CD4-positive, alpha-beta T cell treated with Interleukin-4 for 4 hours (primary cell): ENCODE results near the gene AKT2.
"Not testable (repeated sequence)": the region's sequence is repeated elsewhere in the genome, so short reads cannot be mapped to it uniquely, and the experiment has no call there.

Experiments used
- DNase-seq: peaks from one replicate; pipeline ENCODE4 v3.0.0-alpha.2; 2020

The AKT2 gene

GRCh38 chr19:40284501-40285352 lies at the start of gene AKT2:
Gene AKT2, minus strand, starts transcription at chr19:40285345. Its CDS starts 20,078 bp downstream, at chr19:40265267.
- DNase-seq, result peak; percentile 58

DNA sequence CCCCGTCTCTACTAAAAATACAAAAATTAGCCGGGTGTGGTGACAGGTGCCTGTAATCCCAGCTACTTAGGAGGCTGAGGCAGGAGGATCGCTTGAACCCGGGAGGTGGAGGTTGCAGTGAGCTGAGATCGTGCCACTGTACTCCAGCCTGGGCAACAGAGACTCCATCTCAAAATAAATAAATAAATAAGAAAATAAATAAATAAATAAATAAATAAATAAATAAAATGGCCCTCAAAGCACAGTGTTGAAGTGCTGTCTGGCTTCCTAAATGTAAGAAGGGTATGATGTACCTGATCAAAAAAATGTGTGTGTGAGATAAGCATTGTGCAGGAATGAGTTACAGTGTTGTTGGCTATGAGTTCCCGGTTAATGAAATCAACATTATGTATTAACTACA lies 47.9 kb upstream of the AKT2 start:
- not testable (repeated sequence) for DNase-seq

DNA sequence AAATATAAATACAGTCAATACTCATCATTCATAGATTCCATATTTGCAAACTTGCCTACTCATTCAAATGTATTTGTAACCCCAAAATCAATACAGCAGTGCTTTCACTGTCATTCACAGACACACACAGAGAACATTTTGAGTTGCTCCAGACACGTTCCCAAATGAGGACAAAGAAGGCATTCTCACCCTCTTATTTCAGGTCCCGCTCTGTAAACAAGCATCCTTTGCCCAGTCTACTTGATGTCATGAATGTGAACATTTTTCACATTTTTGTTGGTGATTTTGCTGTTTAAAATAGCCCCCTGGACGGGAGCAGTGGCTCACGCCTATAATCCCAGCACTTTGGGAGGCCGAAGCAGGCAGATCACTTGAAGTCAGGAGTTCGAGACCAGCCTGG lies 47.5 kb upstream of the AKT2 start:
- no peak for DNase-seq

DNA sequence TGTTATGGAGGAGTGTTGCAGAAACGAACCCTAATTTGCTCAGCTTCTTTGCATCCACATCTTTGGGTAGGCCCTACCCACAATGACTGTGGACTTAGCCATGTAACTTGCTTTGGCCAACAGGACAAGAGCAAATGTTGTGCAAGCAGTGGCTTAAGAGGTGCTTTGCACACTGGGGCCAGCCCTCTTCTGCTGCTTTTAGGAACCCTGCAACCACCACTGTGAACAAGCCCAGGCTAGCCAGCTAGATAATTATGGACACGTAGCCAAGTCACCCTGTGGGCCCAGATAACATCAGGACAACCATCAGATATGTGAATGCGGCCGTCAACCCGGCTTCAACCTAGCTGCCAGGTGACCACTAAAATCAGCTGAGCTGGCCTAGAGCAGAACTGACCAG lies 45.9 kb upstream of the AKT2 start:
- DNase-seq, result no peak

DNA sequence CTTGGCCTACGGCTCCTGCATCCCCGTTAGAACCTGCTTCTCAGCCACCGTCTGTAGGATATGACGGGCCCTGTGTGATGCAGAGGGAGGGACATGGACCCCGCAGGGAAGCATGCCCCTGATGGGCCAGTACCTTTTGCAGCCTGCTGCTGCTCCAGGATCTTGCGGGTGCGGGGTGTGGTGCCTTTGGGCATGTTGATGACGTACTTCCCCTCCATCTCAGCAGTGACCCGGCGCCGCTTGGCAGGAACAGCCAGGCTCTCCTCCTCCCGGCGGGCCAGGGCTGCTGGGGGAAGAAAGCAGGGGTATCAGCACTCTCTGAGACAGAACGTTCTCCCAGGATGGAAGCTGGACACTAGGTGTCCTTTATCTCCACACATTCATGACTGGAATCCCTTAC lies 41.1 kb upstream of the AKT2 start:
- DNase-seq, result no peak

GRCh38 chr19:40323705-40324104 lies 38.6 kb upstream of the AKT2 start:
- DNase-seq, result no peak

DNA sequence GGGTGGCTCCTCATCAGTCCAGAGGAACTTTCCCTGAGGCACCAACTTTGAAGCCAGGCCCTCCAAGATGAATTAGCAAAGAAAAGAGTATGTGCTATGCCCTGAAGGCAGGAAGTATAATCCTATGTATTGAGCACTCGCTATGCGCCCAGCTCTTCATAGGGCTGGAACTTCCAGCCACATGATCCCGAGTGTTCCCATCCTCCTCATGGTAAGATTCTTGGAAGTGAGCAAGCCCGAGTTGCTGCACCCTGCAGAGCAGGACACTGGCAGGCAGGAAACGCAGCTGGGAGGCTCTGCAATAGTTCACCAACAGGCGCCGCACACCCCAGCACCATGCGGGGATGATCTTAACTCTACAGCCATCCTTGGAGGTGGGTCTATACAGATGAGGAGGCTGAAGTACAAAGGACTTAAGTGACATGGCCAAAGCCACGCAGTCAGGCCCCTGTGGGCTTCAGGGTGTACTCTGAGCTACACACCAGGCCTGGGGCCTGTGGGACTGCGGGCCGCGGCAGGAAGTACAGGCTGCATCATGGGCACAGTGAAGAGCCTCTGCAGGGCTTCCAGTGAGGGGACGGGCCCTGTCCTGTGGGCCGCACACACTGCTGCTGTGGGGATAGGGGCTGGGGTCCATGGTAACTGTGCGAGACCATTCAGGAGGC lies 37.9 kb upstream of the AKT2 start:
- no peak for DNase-seq

DNA sequence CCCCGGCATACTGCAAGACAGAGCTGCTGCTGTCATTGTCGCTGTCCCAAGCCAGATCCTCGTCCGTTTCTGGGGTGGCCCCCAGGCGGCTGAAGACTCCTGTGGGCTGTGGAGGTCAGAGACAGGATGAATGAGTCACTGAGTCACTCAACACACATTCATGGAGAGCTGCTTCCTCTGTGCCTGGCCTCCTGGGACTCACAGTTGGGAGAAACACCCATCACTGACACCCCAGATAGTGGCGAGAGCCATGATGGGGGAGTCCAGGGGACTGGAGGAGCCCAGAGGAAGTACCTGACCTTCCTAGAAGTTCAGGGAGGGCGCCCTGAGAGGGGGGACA lies 37.1 kb upstream of the AKT2 start:
- DNase-seq, result no peak

- no peak for DNase-seq
These were observed 36.6 kb upstream of the AKT2 start for GRCh38 chr19:40321566-40322270.

DNA sequence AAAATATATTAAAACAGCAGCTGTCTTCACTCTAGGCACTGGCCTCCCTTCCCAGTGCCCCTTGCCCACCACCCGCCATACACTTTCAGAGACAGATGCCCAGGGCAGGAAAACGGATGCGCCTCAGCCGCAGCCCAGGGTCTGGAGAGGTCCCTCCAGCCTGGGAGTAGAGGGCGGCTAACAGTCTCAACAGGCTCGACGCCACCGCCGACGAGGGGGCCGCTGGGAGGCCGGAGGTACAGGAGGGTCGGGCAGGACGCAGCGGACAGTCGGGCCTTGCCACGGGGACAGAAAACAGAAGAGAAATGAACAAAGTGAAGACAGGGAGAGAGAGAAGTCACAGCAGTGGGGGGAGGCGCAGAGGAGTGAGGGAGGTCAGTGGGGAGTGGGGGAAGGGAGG lies 35.9 kb upstream of the AKT2 start:
- DNase-seq, result no peak

- no peak for DNase-seq
These were observed 35.4 kb upstream of the AKT2 start for GRCh38 chr19:40320558-40320935.

- no peak for DNase-seq
These were observed 32.2 kb upstream of the AKT2 start for GRCh38 chr19:40317338-40317737.

DNA sequence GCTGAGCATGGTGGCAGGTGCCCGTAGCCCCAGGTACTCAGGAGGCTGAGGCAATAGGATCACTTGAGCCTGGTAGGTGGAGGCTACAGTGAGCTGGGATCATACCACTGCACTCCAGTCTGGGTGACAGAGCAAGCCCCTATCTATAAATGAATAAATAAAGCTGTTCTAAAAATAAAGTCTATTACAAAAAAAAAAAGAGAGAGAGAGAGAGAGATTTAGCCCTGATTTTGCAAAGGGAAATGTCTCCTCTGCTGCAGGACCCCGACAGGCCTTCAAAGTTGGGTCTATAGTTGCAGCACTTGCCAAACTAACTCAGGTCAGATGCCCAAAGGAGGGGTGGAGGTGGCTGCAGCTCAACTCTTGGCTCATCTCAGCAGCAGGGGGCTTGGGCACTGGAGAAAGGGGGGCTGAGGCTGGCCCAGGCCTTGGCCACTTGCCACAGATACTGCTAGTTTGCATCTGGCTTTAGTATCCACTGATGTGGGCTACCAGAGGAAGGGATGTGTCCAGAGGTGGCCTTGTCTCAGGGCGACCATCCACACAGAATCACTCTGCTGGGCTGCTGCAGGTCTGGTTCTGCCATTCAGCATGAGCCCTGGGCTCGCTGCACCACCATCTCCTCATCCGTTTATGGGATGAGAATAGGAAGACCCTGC lies 30.8 kb upstream of the AKT2 start:
- no peak for DNase-seq

DNA sequence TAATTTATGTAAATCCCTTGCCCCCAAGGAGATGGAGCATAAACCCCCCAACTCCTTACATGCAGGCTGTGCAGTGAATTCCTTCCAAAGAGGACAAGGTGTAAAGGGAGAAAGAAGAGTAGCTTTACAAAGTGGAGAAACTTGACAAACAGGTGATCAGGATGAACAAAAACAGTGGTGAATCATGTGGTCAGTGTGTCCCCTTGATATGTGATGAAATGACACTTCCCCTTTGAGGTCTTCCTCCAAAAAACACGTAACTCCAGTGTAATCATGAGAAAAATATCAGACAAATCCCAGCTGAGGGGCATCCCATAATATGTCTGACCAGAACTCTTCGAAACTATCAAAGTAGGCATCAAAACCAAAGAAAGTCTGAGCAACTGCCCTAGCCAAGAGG lies 29.5 kb upstream of the AKT2 start:
- DNase-seq, result no peak

DNA sequence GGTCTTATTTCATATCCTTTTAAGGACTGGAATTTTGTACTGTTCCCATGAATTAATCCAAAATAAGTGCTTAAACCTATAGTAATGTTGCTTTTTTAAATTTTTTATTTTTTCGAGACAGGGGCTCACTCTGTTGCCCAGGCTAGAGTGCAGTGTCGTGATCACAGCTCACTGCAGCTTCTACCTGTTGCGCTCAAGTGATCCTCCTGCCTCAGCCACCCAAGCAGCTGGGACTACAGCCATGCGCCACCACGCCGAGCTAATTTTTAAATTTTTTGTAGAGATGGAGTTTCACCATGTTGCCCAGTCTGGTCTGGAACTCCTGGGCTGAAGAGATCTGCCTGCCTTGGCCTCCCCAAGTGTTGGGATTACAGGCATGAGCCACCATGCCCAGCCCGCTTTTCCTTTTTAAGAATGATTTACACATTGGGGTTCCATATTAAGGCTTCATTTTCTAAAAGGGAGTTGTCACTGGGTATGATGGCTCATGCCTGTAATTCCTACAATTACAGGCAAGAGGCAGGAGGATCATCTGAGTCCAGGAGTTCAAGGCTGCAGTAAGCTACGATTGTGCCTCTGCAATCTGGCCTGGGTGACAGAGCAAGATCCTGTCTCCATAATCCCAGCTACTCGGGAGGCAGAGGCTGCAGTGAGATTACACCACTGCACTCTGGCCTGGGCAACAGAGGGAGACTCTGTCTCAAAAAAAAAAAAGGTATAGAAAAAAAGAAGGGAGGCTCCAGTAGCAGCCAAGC lies 28.3 kb upstream of the AKT2 start:
- DNase-seq, result no peak

DNA sequence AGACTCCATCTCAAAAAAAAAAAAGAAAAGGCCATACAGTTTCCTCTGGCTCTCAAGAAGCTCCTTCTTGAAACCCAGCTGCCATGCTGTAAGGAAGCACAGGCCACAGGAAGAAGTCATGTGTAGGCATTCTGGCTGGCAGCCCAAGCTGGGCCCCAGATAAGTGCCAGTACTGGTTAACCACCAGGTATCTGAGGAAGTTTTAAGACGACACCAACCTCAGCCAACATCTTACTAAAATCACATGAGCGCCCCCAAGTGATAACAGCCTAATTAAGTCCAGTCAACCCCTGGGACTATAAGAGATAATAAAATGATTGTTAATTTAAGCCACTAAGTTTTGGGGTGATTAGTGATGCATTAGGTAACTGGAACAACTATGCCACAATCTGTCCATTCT lies 27.4 kb upstream of the AKT2 start:
- DNase-seq, result no peak

DNA sequence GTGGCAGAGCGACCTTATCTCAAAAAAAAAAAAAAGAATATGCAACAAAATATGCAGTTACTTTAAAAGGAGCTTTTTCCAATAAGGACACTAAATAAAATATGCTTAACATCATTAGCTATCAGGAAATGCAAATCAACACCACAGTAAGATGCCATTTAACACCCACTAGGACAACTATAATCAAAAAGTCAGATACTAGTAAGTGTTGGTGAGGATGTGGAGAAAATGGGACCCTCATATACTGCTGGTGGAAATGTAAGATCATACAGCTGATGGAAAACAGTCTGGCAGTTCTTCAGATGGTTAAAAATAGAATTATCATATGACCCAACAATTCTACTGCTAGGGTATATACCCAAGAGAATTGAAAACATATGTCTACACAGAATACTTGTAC lies 24.5 kb upstream of the AKT2 start:
- no peak for DNase-seq

DNA sequence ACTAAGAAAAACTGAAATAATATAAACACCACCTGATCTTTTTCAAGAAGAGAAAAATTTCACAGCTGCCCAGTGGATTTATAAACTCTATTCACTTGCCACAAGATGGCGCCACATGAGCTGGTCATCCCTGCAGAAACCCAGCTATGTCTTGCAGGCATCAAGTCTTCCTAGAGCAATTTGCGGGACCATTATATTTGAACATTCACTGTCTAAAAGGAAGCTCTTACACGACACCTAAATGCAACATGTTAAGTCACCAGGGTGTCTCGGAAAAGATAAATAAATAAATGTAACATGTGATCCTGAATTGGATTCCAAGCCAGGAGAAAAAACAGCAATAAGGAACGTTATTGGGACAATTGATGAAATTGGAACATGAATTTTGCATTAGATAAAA lies 20.3 kb upstream of the AKT2 start:
- DNase-seq, result peak; percentile 69

DNA sequence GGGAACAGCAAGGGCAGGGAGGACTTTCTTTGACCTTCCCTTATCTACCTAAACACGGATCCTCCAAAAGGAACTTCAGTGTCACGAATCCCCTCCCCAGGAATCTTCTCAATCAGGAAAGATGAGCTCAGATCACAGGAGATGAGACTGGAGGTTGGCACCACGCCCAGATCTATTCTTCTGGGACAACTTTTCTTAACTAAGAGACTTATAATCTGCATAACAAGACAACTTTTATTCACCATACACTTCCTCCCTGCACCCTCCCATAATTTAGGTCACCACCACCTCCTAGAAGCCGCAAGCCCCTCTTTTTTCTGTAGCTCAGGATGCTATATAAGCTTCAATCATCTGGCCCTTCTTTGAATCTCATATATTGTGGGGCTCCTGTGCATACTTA lies 19.2 kb upstream of the AKT2 start:
- DNase-seq, result no peak

DNA sequence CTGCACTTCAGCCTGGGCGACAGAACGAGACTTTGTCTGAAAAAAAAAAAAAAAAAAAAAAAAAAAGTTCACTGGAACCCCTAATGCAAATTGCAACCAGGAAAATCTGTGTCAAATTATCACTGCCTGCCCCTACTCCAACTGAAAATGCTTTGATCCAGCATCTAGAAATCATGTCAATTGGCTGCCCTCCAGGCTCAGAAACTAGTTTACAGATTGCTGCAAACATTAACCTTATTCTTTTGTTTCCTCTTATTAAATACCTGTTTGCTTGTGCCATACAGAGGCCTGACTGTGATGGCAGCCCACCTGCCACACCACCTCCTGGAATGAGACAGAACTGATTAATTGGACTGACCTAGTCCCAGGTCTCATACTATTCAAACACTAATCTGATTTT lies 18.6 kb upstream of the AKT2 start:
- DNase-seq, result no peak

- DNase-seq, result no peak
These were observed 17.3 kb upstream of the AKT2 start for GRCh38 chr19:40302224-40303011.

DNA sequence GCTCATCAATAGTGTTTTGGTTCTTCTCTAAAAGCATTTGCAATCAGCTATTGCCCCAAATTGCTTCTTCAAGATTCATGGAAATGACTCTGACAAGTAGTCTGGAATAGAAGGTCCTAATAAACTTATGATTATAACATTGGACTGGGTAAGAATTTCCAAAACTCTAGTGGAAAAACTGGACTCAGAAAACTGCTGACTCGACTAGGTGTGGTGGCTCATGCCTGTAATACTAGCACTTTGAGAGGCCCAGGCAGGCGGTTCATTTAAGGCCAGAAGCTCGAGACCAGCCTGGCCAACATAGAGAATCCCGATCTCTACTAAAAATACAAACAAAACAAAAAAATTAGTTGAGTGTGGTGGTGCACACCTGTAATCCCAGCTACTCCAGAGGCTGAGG lies 15.5 kb upstream of the AKT2 start:
- no peak for DNase-seq
